Endothelial cell of umbilical vein (primary cell): Measurements from ENCODE around the gene TSPAN18. TPM values are rescaled to one million over a fixed set of nuclear protein-coding genes. Genes with fewer than 3 reads are reported as not detected.

ENCODE experiments used
- BruUV-seq: library from RNA; stranded (reverse); fragments of 400-500 nt; replicated peaks from 2 replicates; lab custom pipeline; 2021; lab: Mats Ljungman, UMichigan
- CTCF ChIA-PET: fragments of 300-600, 350-600 bp; sonication (Branson Sonifier 250); formaldehyde crosslinking; loops from one replicate; lab custom pipeline; 2021; ENCODE audit warnings: antibody characterized with exemption, inconsistent platforms; lab: Charles Lee
- POLR2A ChIA-PET: fragments of 300-600, 350-600 bp; sonication (Branson Sonifier 250); formaldehyde crosslinking; loops from one replicate; lab custom pipeline; 2021; ENCODE audit warnings: antibody characterized with exemption, inconsistent platforms; lab: Charles Lee
- DNase-seq: peaks from one replicate; pipeline ENCODE4 v3.0.0-alpha.2; 2011; ENCODE audit warnings: low read depth, low spot score
- FAIRE-seq: peaks from 2 replicates; lab custom pipeline; 2011; peaks lifted over from hg19 to GRCh38; lab: Jason Lieb, UNC
- H2AFZ ChIP-seq: 2 replicates; pipeline ENCODE4 v1.6.0; 2012; ENCODE audit warnings: low read depth, low read length, control low read depth, inconsistent platforms
- H3K27ac ChIP-seq: 2 replicates; pipeline ENCODE4 v1.5.1; 2011; ENCODE audit warnings: low read depth, mild to moderate bottlenecking, control low read depth, low read length, moderate library complexity; ENCODE audit not compliant: insufficient read depth
- H3K27me3 ChIP-seq, 2 experiments: 2 replicates each; pipeline versions ENCODE4 v1.6.0 to v1.6.1; 2011; ENCODE audit warnings: low read length in 2 of 2, mixed read lengths in 1 of 2; ENCODE audit not compliant: control insufficient read depth in 2 of 2, insufficient read depth in 2 of 2
- H3K36me3 ChIP-seq, 2 experiments: 2 replicates in 1 of 2; 3 replicates in 1 of 2; pipeline ENCODE4 v1.5.1; 2011; ENCODE audit warnings: low read length in 2 of 2, mild to moderate bottlenecking in 1 of 2, moderate library complexity in 1 of 2; ENCODE audit not compliant: control insufficient read depth in 2 of 2, insufficient read depth in 2 of 2; ENCODE audit errors: extremely low read depth in 1 of 2
- H3K4me1 ChIP-seq: 3 replicates; pipeline ENCODE4 v1.5.1; 2011; ENCODE audit warnings: mild to moderate bottlenecking, low read length; ENCODE audit not compliant: control insufficient read depth, insufficient read depth; ENCODE audit errors: extremely low read depth
- H3K4me2 ChIP-seq: 2 replicates; pipeline ENCODE4 v1.6.1; 2011; ENCODE audit warnings: low read length, control low read depth, mixed read lengths; ENCODE audit not compliant: insufficient read depth
- H3K4me3 ChIP-seq, 3 experiments: fragments of 200-600 bp in 1 of 3; sonication (generic), shearing (Covaris generic) in 1 of 3; replicated peaks in 1 of 3; 2 replicates each; pipeline ENCODE4 v1.5.1; 2011 to 2016; ENCODE audit warnings: control low read depth in 3 of 3, low read length in 3 of 3, mild to moderate bottlenecking in 2 of 3, inconsistent platforms in 1 of 3, low read depth in 1 of 3, moderate library complexity in 1 of 3; ENCODE audit not compliant: insufficient read depth in 1 of 3
- H3K79me2 ChIP-seq: 2 replicates; pipeline ENCODE4 v1.6.0; 2012; ENCODE audit warnings: low read length, inconsistent platforms; ENCODE audit not compliant: control insufficient read depth, insufficient read depth
- H3K9ac ChIP-seq: replicated peaks from 2 replicates; pipeline ENCODE3; 2011; ENCODE audit warnings: low read length, control low read depth; ENCODE audit not compliant: insufficient read depth; ENCODE audit errors: extremely low read depth
- H3K9me1 ChIP-seq: replicated peaks from 3 replicates; pipeline ENCODE4 v1.6.0; 2011; ENCODE audit warnings: mild to moderate bottlenecking, low read length; ENCODE audit not compliant: control insufficient read depth, insufficient read depth; ENCODE audit errors: extremely low read depth
- H3K9me3 ChIP-seq: replicated peaks from 2 replicates; pipeline ENCODE4 v1.5.1; 2012; ENCODE audit warnings: low read length, inconsistent platforms; ENCODE audit not compliant: control insufficient read depth, insufficient read depth
- H4K20me1 ChIP-seq: replicated peaks from 2 replicates; pipeline ENCODE3; 2011; ENCODE audit warnings: mild to moderate bottlenecking, low read length; ENCODE audit not compliant: control insufficient read depth, insufficient read depth; ENCODE audit errors: extremely low read depth
- EZH2 ChIP-seq: IDR thresholded peaks from 2 replicates; pipeline ENCODE4 v1.6.1; 2012; ENCODE audit warnings: borderline replicate concordance, low read depth, mild to moderate bottlenecking, moderate library complexity, low read length, inconsistent platforms; ENCODE audit not compliant: severe bottlenecking
- FOS ChIP-seq: IDR thresholded peaks from 2 replicates; pipeline ENCODE4 v1.6.1; 2011; ENCODE audit warnings: mild to moderate bottlenecking, low read length, moderate library complexity, borderline replicate concordance; ENCODE audit not compliant: insufficient read depth
- GATA2 ChIP-seq: IDR thresholded peaks from 2 replicates; pipeline ENCODE4 v1.7.0; 2011; ENCODE audit warnings: low read depth, mild to moderate bottlenecking, moderate library complexity, mixed read lengths, low read length; ENCODE audit not compliant: insufficient read length, insufficient read depth
- JUN ChIP-seq: IDR thresholded peaks from 2 replicates; pipeline ENCODE4 v1.6.1; 2011; ENCODE audit warnings: borderline replicate concordance, low read depth; ENCODE audit not compliant: insufficient read length, insufficient read depth
- MYC ChIP-seq: IDR thresholded peaks from one replicate; pipeline ENCODE4 v1.6.1; 2011; ENCODE audit warnings: mild to moderate bottlenecking, low read depth, low read length
- POLR2A ChIP-seq: IDR thresholded peaks from 2 replicates; pipeline ENCODE4 v1.6.1; 2012; ENCODE audit warnings: low read depth, mild to moderate bottlenecking, control low read depth, low read length
- POLR2AphosphoS5 ChIP-seq: IDR thresholded peaks from 2 replicates; pipeline ENCODE4 v1.6.1; 2012; ENCODE audit warnings: low read depth, mild to moderate bottlenecking, control low read depth, low read length, moderate library complexity; ENCODE audit not compliant: insufficient read depth
- dilution Hi-C: fragments of 300-500 bp; cut with MboI; formaldehyde crosslinking; loops from one replicate; pipeline ENCODE4 v1.15.0; 2019; ENCODE audit warnings: low sequenced_read_pairs; ENCODE audit not compliant: extremely low pct_ligation_motif_present
- intact Hi-C: fragments of 100-400 bp; cut with micrococcal nuclease; formaldehyde crosslinking; loops from one replicate; pipeline ENCODE4 v1.10.0; 2022
- polyA plus RNA-seq, 4 experiments: library from polyadenylated mRNA; depleted of rRNA in 3 of 4; stranded (reverse) in 3 of 4; unstranded in 1 of 4; fragments of >200 nt; gene quantifications; 2 replicates each; pipeline versions ENCODE4 v1.2.1 to v1.2.3, GENCODE V29; 2011 to 2012; ENCODE audit warnings: missing spikeins in 1 of 4
- total RNA-seq: library from RNA; stranded (reverse); gene quantifications from 2 replicates; pipeline ENCODE4 v1.2.3, GENCODE V29; 2021
- TF ChIP-seq, protein P1 (sequence below), 2 donors: IDR thresholded peaks; 1 replicate in 1 of 2; 2 replicates in 1 of 2; pipeline ENCODE4 v1.5.1; 2011; ENCODE audit warnings: low read length in 2 of 2, mild to moderate bottlenecking in 2 of 2, moderate library complexity in 2 of 2, control low read depth in 1 of 2, inconsistent platforms in 1 of 2, low read depth in 1 of 2; ENCODE audit not compliant: insufficient read depth in 1 of 2; ENCODE audit errors: extremely low read depth in 1 of 2

Gene TSPAN18
- total and polyA plus RNA-seq, 2 donors (not counting 3 experiments of a cell fraction or from before 2014, with no cell fraction given), result 32.2 to 118 TPM

DNA sequence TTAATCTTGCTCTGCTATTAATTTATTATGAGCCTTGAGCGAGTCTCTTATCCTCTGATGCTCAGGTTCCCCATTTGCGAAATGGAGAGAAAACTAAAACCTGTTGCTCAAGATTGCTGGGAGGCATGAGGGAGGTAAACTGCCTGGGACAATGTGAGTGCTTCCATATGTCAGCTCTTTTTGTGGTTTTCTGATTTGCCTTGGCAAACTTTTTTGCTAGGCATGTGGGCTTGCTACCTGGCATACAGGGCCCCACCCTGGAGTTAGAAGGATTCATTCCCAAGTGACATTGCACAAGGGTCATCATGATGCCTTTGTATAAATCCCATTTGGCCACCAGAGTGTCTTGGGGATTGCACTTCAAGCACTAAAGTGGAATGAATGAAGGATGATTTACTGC is 22.4 kb downstream of the TSPAN18 start:
- BruUV-seq, result no TSS peak
- dilution Hi-C loops, result no loop called here
- H3K9ac ChIP-seq, result no peak overlapping the region
- no peaks in the 10 kb centered on the region for H3K9me3 ChIP-seq
- H3K79me2 ChIP-seq, result no peaks in the 10 kb centered on the region
- no peak overlapping the region for H3K4me2 ChIP-seq
- intact Hi-C loops, result no loop called here
- DNase-seq (no peak), FAIRE-seq (no peak)
- peaks cover 7% of the 10 kb centered on the region for H3K4me1 ChIP-seq
- no peak overlapping the region for H2AFZ ChIP-seq
- H4K20me1 ChIP-seq, result peaks cover 2% of the 10 kb centered on the region
- CTCF ChIA-PET, result interaction anchor here (0.9 to 1.0 kb wide), 2 partner anchors 10 to 144 kb away, joined by 3 to 4 read pairs; no protein-coding TSS in a partner anchor
- H3K4me3 ChIP-seq, result no peak overlapping the region
- TF ChIP-seq, protein P1, sequence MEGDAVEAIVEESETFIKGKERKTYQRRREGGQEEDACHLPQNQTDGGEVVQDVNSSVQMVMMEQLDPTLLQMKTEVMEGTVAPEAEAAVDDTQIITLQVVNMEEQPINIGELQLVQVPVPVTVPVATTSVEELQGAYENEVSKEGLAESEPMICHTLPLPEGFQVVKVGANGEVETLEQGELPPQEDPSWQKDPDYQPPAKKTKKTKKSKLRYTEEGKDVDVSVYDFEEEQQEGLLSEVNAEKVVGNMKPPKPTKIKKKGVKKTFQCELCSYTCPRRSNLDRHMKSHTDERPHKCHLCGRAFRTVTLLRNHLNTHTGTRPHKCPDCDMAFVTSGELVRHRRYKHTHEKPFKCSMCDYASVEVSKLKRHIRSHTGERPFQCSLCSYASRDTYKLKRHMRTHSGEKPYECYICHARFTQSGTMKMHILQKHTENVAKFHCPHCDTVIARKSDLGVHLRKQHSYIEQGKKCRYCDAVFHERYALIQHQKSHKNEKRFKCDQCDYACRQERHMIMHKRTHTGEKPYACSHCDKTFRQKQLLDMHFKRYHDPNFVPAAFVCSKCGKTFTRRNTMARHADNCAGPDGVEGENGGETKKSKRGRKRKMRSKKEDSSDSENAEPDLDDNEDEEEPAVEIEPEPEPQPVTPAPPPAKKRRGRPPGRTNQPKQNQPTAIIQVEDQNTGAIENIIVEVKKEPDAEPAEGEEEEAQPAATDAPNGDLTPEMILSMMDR (IDR thresholded peaks at IDR 0.05; ENCODE audit: extremely low read depth in 1 of 2, insufficient read depth in 1 of 2, low read depth in 1 of 2, low read length in 2 of 2), result no peak
- TF ChIP-seq POLR2AphosphoS5 (no peak), FOS (no peak), GATA2 (no peak), JUN (no peak), POLR2A (no peak), EZH2 (no peak), MYC (no peak)
- H3K36me3 ChIP-seq, result no peaks in the 10 kb centered on the region
- POLR2A ChIA-PET, result no interaction called here
- no peaks in the 10 kb centered on the region for H3K9me1 ChIP-seq
- no peaks in the 10 kb centered on the region for H3K27me3 ChIP-seq
- H3K27ac ChIP-seq, result no peak overlapping the region
